Measurements from ENCODE around the gene NCDN. TPM values are rescaled to one million over a fixed set of nuclear protein-coding genes. Genes with fewer than 3 reads are reported as not detected.

Gene NCDN
- total and polyA plus RNA-seq, 2 donors (not counting 3 experiments of a cell fraction or from before 2014, with no cell fraction given) = 17.3 to 22.0 TPM

DNA sequence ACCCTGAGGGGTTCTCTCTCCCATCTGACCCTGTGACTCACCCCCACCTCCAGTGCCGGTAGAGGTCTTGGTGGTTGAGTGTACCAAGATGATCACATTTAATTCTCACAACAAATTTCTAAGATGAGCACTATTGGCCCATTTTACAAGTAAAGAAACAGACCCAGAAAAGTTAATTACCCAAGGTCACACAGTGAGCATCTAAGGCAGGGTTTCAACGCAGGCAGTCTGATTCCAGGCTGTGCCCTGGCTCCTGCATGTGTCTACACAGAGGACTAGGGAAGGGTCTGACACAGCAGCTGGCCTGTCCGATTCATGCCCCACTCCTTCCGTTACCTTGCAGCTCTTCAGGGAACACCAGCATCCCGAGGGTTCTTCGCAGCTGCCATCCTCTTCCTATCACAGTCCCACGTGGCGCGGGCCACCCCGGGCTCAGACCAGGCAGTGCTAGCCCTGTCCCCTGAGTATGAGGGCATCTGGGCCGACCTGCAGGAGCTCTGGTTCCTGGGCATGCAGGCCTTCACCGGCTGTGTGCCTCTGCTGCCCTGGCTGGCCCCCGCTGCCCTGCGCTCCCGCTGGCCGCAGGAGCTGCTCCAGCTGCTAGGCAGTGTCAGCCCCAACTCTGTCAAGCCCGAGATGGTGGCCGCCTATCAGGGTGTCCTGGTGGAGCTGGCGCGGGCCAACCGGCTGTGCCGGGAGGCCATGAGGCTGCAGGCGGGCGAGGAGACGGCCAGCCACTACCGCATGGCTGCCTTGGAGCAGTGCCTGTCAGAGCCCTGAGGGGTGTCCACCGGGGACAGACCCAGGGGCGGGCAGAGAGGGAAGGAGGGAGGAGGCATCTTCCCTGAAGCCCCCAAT, 7.5 kb downstream of the NCDN start:
- H3K9ac ChIP-seq (replicated peaks; ENCODE audit: extremely low read depth, insufficient read depth, low read length) = no peak overlapping the region
- no peak overlapping the region for H3K4me3 ChIP-seq (replicated peaks in 1 of 3; ENCODE audit: insufficient read depth in 1 of 3, low read depth in 1 of 3, low read length in 3 of 3)
- peaks cover 0 to 4% of the 10 kb centered on the region in 2 experiments for H3K36me3 ChIP-seq (ENCODE audit: control insufficient read depth in 2 of 2, extremely low read depth in 1 of 2, insufficient read depth in 2 of 2, low read length in 2 of 2)
- no peaks in the 10 kb centered on the region for H3K79me2 ChIP-seq (ENCODE audit: control insufficient read depth, insufficient read depth, low read length)
- TF ChIP-seq, protein P1, sequence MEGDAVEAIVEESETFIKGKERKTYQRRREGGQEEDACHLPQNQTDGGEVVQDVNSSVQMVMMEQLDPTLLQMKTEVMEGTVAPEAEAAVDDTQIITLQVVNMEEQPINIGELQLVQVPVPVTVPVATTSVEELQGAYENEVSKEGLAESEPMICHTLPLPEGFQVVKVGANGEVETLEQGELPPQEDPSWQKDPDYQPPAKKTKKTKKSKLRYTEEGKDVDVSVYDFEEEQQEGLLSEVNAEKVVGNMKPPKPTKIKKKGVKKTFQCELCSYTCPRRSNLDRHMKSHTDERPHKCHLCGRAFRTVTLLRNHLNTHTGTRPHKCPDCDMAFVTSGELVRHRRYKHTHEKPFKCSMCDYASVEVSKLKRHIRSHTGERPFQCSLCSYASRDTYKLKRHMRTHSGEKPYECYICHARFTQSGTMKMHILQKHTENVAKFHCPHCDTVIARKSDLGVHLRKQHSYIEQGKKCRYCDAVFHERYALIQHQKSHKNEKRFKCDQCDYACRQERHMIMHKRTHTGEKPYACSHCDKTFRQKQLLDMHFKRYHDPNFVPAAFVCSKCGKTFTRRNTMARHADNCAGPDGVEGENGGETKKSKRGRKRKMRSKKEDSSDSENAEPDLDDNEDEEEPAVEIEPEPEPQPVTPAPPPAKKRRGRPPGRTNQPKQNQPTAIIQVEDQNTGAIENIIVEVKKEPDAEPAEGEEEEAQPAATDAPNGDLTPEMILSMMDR (IDR thresholded peaks at IDR 0.05; ENCODE audit: extremely low read depth in 1 of 2, insufficient read depth in 1 of 2, low read depth in 1 of 2, low read length in 2 of 2) = no peak
- TF ChIP-seq, protein P2, sequence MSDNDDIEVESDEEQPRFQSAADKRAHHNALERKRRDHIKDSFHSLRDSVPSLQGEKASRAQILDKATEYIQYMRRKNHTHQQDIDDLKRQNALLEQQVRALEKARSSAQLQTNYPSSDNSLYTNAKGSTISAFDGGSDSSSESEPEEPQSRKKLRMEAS (IDR thresholded peaks at IDR 0.05; ENCODE audit: insufficient read depth, insufficient read length) = no peak
- TF ChIP-seq POLR2AphosphoS5 (IDR thresholded peaks at IDR 0.05; ENCODE audit: insufficient read depth, low read depth, low read length) (no peak), FOS (IDR thresholded peaks at IDR 0.05; ENCODE audit: borderline replicate concordance, insufficient read depth, low read length) (no peak), GATA2 (IDR thresholded peaks at IDR 0.05; ENCODE audit: insufficient read depth, insufficient read length, low read depth, low read length) (no peak), MYC (IDR thresholded peaks at IDR 0.05; ENCODE audit: low read depth, low read length) (no peak), POLR2A (IDR thresholded peaks at IDR 0.05; ENCODE audit: low read depth, low read length) (no peak), EZH2 (IDR thresholded peaks at IDR 0.05; ENCODE audit: borderline replicate concordance, low read depth, low read length, severe bottlenecking) (no peak), JUN (IDR thresholded peaks at IDR 0.05; ENCODE audit: borderline replicate concordance, insufficient read depth, insufficient read length, low read depth) (no peak)
- no peaks in the 10 kb centered on the region for H4K20me1 ChIP-seq (replicated peaks; ENCODE audit: control insufficient read depth, extremely low read depth, insufficient read depth, low read length)
- no peak overlapping the region for H3K27ac ChIP-seq (ENCODE audit: insufficient read depth, low read depth, low read length)
- H3K9me1 ChIP-seq (replicated peaks; ENCODE audit: control insufficient read depth, extremely low read depth, insufficient read depth, low read length) = no peaks in the 10 kb centered on the region
- H3K4me1 ChIP-seq (ENCODE audit: control insufficient read depth, extremely low read depth, insufficient read depth, low read length) = no peaks in the 10 kb centered on the region
- POLR2A ChIA-PET = no interaction called here
- BruUV-seq (replicated peaks) = no TSS peak
- H3K27me3 ChIP-seq (ENCODE audit: control insufficient read depth in 2 of 2, insufficient read depth in 2 of 2, low read length in 2 of 2) = no peaks in the 10 kb centered on the region
- H2AFZ ChIP-seq (ENCODE audit: low read depth, low read length) = no peak overlapping the region
- CTCF ChIA-PET = interaction anchor here (0.5 to 5.6 kb wide), 58 partner anchors 8 to 712 kb away, joined by 3 to 363 read pairs (median 4); partner anchors contain the start of genes CLSPN and TFAP2E
- dilution Hi-C loops (cut with MboI; ENCODE audit: extremely low pct_ligation_motif_present, low sequenced_read_pairs) = no loop called here
- no peaks in the 10 kb centered on the region for H3K9me3 ChIP-seq (replicated peaks; ENCODE audit: control insufficient read depth, insufficient read depth, low read length)
- DNase-seq (ENCODE audit: low read depth, low spot score) = no peak
- no peak for FAIRE-seq
- H3K4me2 ChIP-seq (ENCODE audit: insufficient read depth, low read length) = no peak overlapping the region
- intact Hi-C loops (cut with micrococcal nuclease) = loop anchor here (1.0 to 5.0 kb wide), 2 partner anchors 114 to 713 kb away; no protein-coding TSS in a partner anchor
